Measurements from ENCODE around the gene LEMD2. TPM values are rescaled to one million over a fixed set of nuclear protein-coding genes. Genes with fewer than 3 reads are reported as not detected.

LEMD2 gene
- polyA plus RNA-seq, 2 donors: 39.8 to 43.2 TPM

DNA sequence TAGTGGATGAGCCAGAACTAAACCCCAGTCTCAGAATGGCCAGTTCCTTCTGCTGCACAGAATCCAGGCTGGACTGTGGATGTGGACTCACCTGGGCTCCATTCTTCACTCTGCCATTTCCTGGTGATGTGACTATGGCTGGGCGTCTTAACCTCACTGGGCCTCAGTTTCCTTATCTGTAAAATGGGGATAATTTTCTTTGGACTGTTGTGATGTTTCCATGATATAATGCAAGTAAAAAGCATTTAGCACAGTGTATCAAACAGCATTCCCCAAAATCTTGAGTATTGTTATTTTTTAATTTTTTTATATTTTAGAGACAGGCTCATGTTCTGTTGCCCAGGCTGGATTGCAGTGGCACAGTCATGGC, 36.3 kb downstream of the LEMD2 start:
- H3K36me3 ChIP-seq (ENCODE audit: control insufficient read depth in 2 of 2, insufficient read depth in 2 of 2, low read length in 1 of 2): no peaks in the 10 kb centered on the region
- H3K4me3 ChIP-seq (ENCODE audit: low read depth in 1 of 2, low read length in 2 of 2): no peak overlapping the region
- no peaks in the 10 kb centered on the region for H3K9me3 ChIP-seq (ENCODE audit: control insufficient read depth in 2 of 2, insufficient read depth in 1 of 2, low read depth in 1 of 2, low read length in 1 of 2)
- H3K4me1 ChIP-seq (ENCODE audit: control insufficient read depth in 2 of 2, insufficient read depth in 2 of 2, low read length in 1 of 2): peaks cover 5 to 7% of the 10 kb centered on the region in 2 donors
- no peaks in the 10 kb centered on the region for H3K27me3 ChIP-seq (ENCODE audit: control insufficient read depth in 1 of 2, insufficient read depth in 2 of 2, low read length in 2 of 2)
- WGBS, 2 donors: 96% methylated on average over 1 of the region's 1 CpG
- no peak overlapping the region for H3K27ac ChIP-seq (ENCODE audit: low read depth in 2 of 2, low read length in 1 of 2)

GRCh38 chr6:33751771-33752645, 36.9 kb downstream of the LEMD2 start:
- Histone ChIP-seq H3K36me3 (ENCODE audit: control insufficient read depth in 2 of 2, insufficient read depth in 2 of 2, low read length in 1 of 2) (no peaks in the 10 kb centered on the region), H3K4me1 (ENCODE audit: control insufficient read depth in 2 of 2, insufficient read depth in 2 of 2, low read length in 1 of 2) (peaks cover 5 to 7% of the 10 kb centered on the region in 2 donors), H3K27me3 (ENCODE audit: control insufficient read depth in 1 of 2, insufficient read depth in 2 of 2, low read length in 2 of 2) (no peaks in the 10 kb centered on the region), H3K27ac (ENCODE audit: low read depth in 2 of 2, low read length in 1 of 2) (no peak overlapping the region), H3K4me3 (ENCODE audit: low read depth in 1 of 2, low read length in 2 of 2) (no peak overlapping the region), H3K9me3 (ENCODE audit: control insufficient read depth in 2 of 2, insufficient read depth in 1 of 2, low read depth in 1 of 2, low read length in 1 of 2) (no peaks in the 10 kb centered on the region)
- WGBS, 2 donors: 64 to 66% methylated on average over 15 of the region's 15 CpGs

DNA sequence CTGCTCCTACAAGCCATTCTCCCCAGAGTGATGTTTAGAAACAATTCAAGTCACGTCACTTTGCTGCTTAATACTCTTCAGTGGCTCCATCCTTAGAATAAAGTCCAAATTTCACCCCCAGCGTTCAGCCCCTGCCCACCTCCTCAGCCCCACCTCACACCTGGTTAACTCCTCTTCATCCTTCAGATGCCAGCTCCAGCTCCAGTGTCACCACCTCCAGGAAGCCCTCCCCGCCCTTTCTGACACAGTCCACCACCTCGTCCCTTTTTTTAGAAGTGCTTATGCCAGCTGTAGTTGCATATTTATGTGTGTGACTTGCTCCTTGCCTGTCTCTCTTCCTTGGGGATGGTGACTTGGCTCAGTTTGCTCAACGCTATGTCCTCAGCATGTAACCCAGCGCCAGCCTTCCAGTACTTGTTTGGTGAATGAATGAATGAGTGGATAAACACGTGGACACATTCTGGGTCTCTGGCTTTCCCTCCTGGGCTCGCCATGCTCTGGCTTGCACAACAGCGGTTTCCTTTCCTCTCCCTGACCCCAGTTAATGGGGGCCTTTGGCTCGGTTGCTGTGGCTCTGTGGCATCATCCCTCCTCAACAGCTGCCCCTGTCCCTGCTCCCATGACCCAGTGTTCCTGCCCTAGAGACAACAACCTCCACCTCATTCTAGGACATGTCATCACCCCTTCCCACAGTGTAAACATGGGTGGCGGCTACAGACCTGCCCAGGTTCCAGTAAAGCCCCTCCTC, 38.5 kb downstream of the LEMD2 start:
- Histone ChIP-seq H3K36me3 (ENCODE audit: control insufficient read depth in 2 of 2, insufficient read depth in 2 of 2, low read length in 1 of 2) (no peaks in the 10 kb centered on the region), H3K27me3 (ENCODE audit: control insufficient read depth in 1 of 2, insufficient read depth in 2 of 2, low read length in 2 of 2) (no peaks in the 10 kb centered on the region), H3K4me1 (ENCODE audit: control insufficient read depth in 2 of 2, insufficient read depth in 2 of 2, low read length in 1 of 2) (peaks cover 5 to 7% of the 10 kb centered on the region in 2 donors), H3K4me3 (ENCODE audit: low read depth in 1 of 2, low read length in 2 of 2) (no peak overlapping the region), H3K9me3 (ENCODE audit: control insufficient read depth in 2 of 2, insufficient read depth in 1 of 2, low read depth in 1 of 2, low read length in 1 of 2) (no peaks in the 10 kb centered on the region), H3K27ac (ENCODE audit: low read depth in 2 of 2, low read length in 1 of 2) (no peak overlapping the region)
- WGBS, 2 donors: 52 to 77% methylated on average over 11 of the region's 11 CpGs

DNA sequence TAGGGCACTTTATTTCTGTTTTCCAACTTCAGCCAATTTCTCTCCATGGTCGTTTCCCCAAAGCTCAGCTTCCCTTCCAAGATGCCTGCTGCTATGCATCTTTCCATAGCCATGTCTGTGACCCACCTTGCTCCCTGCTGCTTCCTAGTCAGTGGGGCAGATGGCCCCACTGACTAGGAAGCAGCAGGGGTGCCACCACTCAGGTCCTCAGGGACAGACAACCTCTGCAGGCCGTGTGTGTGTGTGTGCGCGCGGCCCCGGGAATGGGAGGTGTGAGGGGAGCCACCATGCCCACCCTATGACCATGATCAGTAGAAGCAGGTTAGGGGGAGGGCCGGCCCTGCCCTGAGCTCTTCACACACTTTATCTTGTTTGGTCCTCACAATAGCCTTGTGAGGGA, 39.5 kb downstream of the LEMD2 start:
- H3K9me3 ChIP-seq (ENCODE audit: control insufficient read depth in 2 of 2, insufficient read depth in 1 of 2, low read depth in 1 of 2, low read length in 1 of 2): no peaks in the 10 kb centered on the region
- H3K27ac ChIP-seq (ENCODE audit: low read depth in 2 of 2, low read length in 1 of 2): no peak overlapping the region
- H3K4me1 ChIP-seq (ENCODE audit: control insufficient read depth in 2 of 2, insufficient read depth in 2 of 2, low read length in 1 of 2): peaks cover 5 to 13% of the 10 kb centered on the region in 2 donors
- no peaks in the 10 kb centered on the region for H3K27me3 ChIP-seq (ENCODE audit: control insufficient read depth in 1 of 2, insufficient read depth in 2 of 2, low read length in 2 of 2)
- 82 to 88% methylated on average over 7 of the region's 7 CpGs for WGBS, 2 donors
- H3K36me3 ChIP-seq (ENCODE audit: control insufficient read depth in 2 of 2, insufficient read depth in 2 of 2, low read length in 1 of 2): no peaks in the 10 kb centered on the region
- H3K4me3 ChIP-seq (ENCODE audit: low read depth in 1 of 2, low read length in 2 of 2): no peak overlapping the region

GRCh38 chr6:33748841-33749240, 40.1 kb downstream of the LEMD2 start:
- Histone ChIP-seq H3K36me3 (ENCODE audit: control insufficient read depth in 2 of 2, insufficient read depth in 2 of 2, low read length in 1 of 2) (no peaks in the 10 kb centered on the region), H3K27ac (ENCODE audit: low read depth in 2 of 2, low read length in 1 of 2) (no peak overlapping the region), H3K4me1 (ENCODE audit: control insufficient read depth in 2 of 2, insufficient read depth in 2 of 2, low read length in 1 of 2) (peaks cover 5 to 14% of the 10 kb centered on the region in 2 donors), H3K9me3 (ENCODE audit: control insufficient read depth in 2 of 2, insufficient read depth in 1 of 2, low read depth in 1 of 2, low read length in 1 of 2) (no peaks in the 10 kb centered on the region), H3K4me3 (ENCODE audit: low read depth in 1 of 2, low read length in 2 of 2) (no peak overlapping the region), H3K27me3 (ENCODE audit: control insufficient read depth in 1 of 2, insufficient read depth in 2 of 2, low read length in 2 of 2) (no peaks in the 10 kb centered on the region)
- WGBS, 2 donors: 83 to 88% methylated on average over 4 of the region's 4 CpGs

GRCh38 chr6:33747823-33748222, 41.1 kb downstream of the LEMD2 start:
- H3K36me3 ChIP-seq (ENCODE audit: control insufficient read depth in 2 of 2, insufficient read depth in 2 of 2, low read length in 1 of 2): no peaks in the 10 kb centered on the region
- H3K4me1 ChIP-seq (ENCODE audit: control insufficient read depth in 2 of 2, insufficient read depth in 2 of 2, low read length in 1 of 2): peaks cover 5 to 14% of the 10 kb centered on the region in 2 donors
- H3K9me3 ChIP-seq (ENCODE audit: control insufficient read depth in 2 of 2, insufficient read depth in 1 of 2, low read depth in 1 of 2, low read length in 1 of 2): no peaks in the 10 kb centered on the region
- H3K27me3 ChIP-seq (ENCODE audit: control insufficient read depth in 1 of 2, insufficient read depth in 2 of 2, low read length in 2 of 2): no peaks in the 10 kb centered on the region
- H3K4me3 ChIP-seq (ENCODE audit: low read depth in 1 of 2, low read length in 2 of 2): no peak overlapping the region
- H3K27ac ChIP-seq (ENCODE audit: low read depth in 2 of 2, low read length in 1 of 2): no peak overlapping the region
- 87 to 95% methylated on average over 5 of the region's 5 CpGs for WGBS, 2 donors

DNA sequence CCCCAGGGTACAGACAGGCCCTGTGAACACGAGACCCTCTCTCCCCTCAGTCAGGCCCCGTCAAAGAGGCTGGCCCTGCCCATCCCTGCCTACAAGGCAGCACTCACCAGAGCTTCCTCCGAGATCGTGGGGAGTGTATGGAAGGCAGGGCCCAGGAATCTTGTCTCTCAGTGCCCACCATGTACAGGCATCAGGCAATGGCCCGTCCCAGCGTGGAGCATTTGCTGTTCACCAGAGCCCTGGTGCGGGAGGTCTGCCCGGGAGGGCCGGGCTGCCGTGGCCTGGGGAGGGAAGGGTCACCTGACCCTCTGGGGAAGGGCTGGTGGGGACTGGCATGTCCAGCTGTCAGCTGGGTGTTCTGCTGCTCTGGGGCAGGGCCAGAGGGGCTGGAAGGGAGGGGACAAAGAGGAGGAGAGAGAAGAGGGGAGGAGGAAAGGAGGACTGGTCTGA, 42.3 kb downstream of the LEMD2 start, which contains the start of gene IP6K3:
TSS of gene IP6K3 (minus strand) at position 255 of the 450 bp plus-strand sequence. CDS start 11,429 bp downstream, outside the sequence.
- peak within 1 kb of the TSS; percentile 43 to 57 for H3K27ac ChIP-seq (ENCODE audit: low read depth in 2 of 2, low read length in 1 of 2)
- H3K9me3 ChIP-seq (ENCODE audit: control insufficient read depth in 2 of 2, insufficient read depth in 1 of 2, low read depth in 1 of 2, low read length in 1 of 2): no peaks in the 10 kb centered on the region
- no peaks in the 10 kb centered on the region for H3K36me3 ChIP-seq (ENCODE audit: control insufficient read depth in 2 of 2, insufficient read depth in 2 of 2, low read length in 1 of 2)
- peaks cover 0 to 9% of the 10 kb centered on the region in 2 donors for H3K4me1 ChIP-seq (ENCODE audit: control insufficient read depth in 2 of 2, insufficient read depth in 2 of 2, low read length in 1 of 2)
- WGBS, 2 donors: 55 to 73% methylated on average over 10 of the region's 10 CpGs
- H3K27me3 ChIP-seq (ENCODE audit: control insufficient read depth in 1 of 2, insufficient read depth in 2 of 2, low read length in 2 of 2): no peaks in the 10 kb centered on the region
- H3K4me3 ChIP-seq (ENCODE audit: low read depth in 1 of 2, low read length in 2 of 2): peak within 1 kb of the TSS in 1 of 2 donors; percentile 17

DNA sequence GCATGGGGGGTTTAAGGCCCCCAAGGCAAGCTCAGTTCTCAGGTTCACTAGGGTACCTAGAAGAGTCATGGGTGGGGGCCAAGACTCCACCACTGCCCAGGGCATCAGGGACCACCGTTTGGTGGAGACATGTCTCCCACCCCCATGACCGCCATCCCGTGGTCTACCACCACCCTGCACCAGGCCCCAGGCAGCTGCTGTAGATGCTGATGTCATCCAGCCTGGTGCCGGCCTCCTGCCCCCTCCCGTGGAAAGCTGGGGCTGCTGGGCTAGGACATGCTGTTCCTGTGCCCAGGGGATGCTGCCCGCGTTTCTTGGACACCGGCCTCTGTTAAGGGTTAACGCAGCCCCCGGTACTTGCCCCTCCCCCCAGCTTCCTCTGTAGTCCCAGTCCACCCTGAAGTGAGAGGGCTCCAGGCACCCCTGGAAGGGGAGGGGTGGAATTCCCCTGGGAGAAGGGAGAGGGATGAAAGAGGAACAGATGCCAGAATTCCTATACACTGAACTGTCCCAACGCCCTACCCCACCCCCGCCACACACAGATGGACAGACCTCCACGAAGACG, 42.8 kb downstream of the LEMD2 start:
- peak overlapping the region; percentile 43 to 57 for H3K27ac ChIP-seq (ENCODE audit: low read depth in 2 of 2, low read length in 1 of 2)
- 36 to 44% methylated on average over 14 of the region's 14 CpGs for WGBS, 2 donors
- peak overlapping the region in 1 of 2 donors; percentile 17 for H3K4me3 ChIP-seq (ENCODE audit: low read depth in 1 of 2, low read length in 2 of 2)
- peaks cover 0 to 8% of the 10 kb centered on the region in 2 donors for H3K4me1 ChIP-seq (ENCODE audit: control insufficient read depth in 2 of 2, insufficient read depth in 2 of 2, low read length in 1 of 2)
- H3K27me3 ChIP-seq (ENCODE audit: control insufficient read depth in 1 of 2, insufficient read depth in 2 of 2, low read length in 2 of 2): no peaks in the 10 kb centered on the region
- H3K9me3 ChIP-seq (ENCODE audit: control insufficient read depth in 2 of 2, insufficient read depth in 1 of 2, low read depth in 1 of 2, low read length in 1 of 2): no peaks in the 10 kb centered on the region
- no peaks in the 10 kb centered on the region for H3K36me3 ChIP-seq (ENCODE audit: control insufficient read depth in 2 of 2, insufficient read depth in 2 of 2, low read length in 1 of 2)

DNA sequence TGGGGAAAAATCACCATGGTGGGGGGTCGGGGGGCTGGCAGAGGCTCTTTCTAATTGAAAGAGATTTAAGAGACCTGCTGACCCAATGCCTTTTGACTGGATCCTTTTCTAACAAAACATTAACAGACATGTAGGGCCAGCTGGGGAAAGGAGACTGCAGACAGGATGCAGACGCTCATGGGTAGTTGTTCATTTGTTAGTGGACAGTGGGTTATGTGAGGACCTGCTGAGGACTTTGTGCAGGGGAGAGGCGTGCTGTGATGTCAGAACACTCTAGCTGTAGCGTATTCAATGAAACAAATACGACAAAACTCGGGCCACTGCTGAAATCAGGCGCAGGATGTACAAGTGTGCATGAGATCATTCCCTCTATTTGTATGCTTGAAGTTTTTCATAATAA, 43.4 kb downstream of the LEMD2 start:
- Histone ChIP-seq H3K36me3 (ENCODE audit: control insufficient read depth in 2 of 2, insufficient read depth in 2 of 2, low read length in 1 of 2) (no peaks in the 10 kb centered on the region), H3K4me3 (ENCODE audit: low read depth in 1 of 2, low read length in 2 of 2) (no peak overlapping the region), H3K27ac (ENCODE audit: low read depth in 2 of 2, low read length in 1 of 2) (peak overlapping the region; percentile 43 to 62), H3K9me3 (ENCODE audit: control insufficient read depth in 2 of 2, insufficient read depth in 1 of 2, low read depth in 1 of 2, low read length in 1 of 2) (no peaks in the 10 kb centered on the region), H3K4me1 (ENCODE audit: control insufficient read depth in 2 of 2, insufficient read depth in 2 of 2, low read length in 1 of 2) (peaks cover 0 to 8% of the 10 kb centered on the region in 2 donors), H3K27me3 (ENCODE audit: control insufficient read depth in 1 of 2, insufficient read depth in 2 of 2, low read length in 2 of 2) (no peaks in the 10 kb centered on the region)
- 76 to 81% methylated on average over 7 of the region's 7 CpGs for WGBS, 2 donors

Data from esophagus (tissue), 2 donors.